ENCODE measurements around the gene CD3G. TPM values are rescaled to one million over a fixed set of nuclear protein-coding genes. Genes with fewer than 3 reads are reported as not detected.
A peak's percentile ranks its signal among the peaks of the same experiment; 100 is the strongest.
"Not testable (repeated sequence)": the region's sequence is repeated elsewhere in the genome, so short reads cannot be mapped to it uniquely, and the experiment has no call there.

CD3G gene

DNA sequence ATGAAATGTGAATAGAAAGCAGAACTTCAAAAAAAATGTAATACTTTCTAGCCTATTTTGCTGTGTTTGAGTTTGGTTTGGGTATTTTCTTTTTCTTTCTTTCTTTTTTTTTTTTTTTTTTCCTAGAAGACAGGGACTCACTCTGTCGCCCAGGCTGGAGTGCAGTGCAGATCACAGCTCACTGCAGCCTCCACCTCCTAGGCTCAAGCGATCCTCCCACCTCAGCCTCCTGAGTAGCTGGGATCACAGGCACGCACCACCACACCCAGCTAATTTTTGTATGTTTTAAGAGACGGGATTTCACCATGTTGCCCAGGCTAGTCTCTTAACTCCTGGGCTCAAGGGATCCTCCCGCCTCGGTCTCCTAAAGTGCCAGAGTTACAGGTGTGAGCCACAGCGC lies 58.5 kb downstream of the CD3G start:
- not testable (repeated sequence) for H3K23ac ChIP-seq (ENCODE audit: low read depth, low read length, poor library complexity); H3K14ac ChIP-seq (ENCODE audit: low read length); DNase-seq (ENCODE audit: low spot score); H3K4me2 ChIP-seq (ENCODE audit: insufficient read depth, low read length, poor library complexity, severe bottlenecking); H4K91ac ChIP-seq (ENCODE audit: low read depth, low read length, poor library complexity); H2AK5ac ChIP-seq (ENCODE audit: low read depth, low read length); H2BK15ac ChIP-seq (ENCODE audit: low read length); H3K9me3 ChIP-seq (replicated peaks in 1 of 2; ENCODE audit: control insufficient read depth in 2 of 2, insufficient read depth in 1 of 2, low read depth in 1 of 2, low read length in 2 of 2); H3K27ac ChIP-seq (replicated peaks; ENCODE audit: low read length); H3K9ac ChIP-seq (ENCODE audit: low read depth, low read length, poor library complexity); H3K4me1 ChIP-seq (ENCODE audit: control insufficient read depth in 2 of 2, insufficient read depth in 1 of 2, low read depth in 1 of 2, low read length in 2 of 2); H2BK5ac ChIP-seq (ENCODE audit: low read length); H3K79me1 ChIP-seq (ENCODE audit: low read depth, low read length); H2BK12ac ChIP-seq (ENCODE audit: low read length); H3K27me3 ChIP-seq (ENCODE audit: control insufficient read depth in 3 of 3, insufficient read depth in 3 of 3, low read depth in 1 of 3, low read length in 3 of 3); H2BK120ac ChIP-seq (ENCODE audit: low read depth, low read length); H4K8ac ChIP-seq (ENCODE audit: low read depth, low read length); H2AFZ ChIP-seq (ENCODE audit: low read length); H3K4ac ChIP-seq (ENCODE audit: low read length); H3K18ac ChIP-seq (ENCODE audit: low read length)
- no CpG with 5 or more reads among the region's 7 CpGs for WGBS, 2 donors (ENCODE audit: extremely low coverage in 2 of 2, insufficient read length in 2 of 2, insufficient replicate concordance in 1 of 2)
- H3K36me3 ChIP-seq (replicated peaks in 1 of 2; ENCODE audit: control insufficient read depth in 2 of 2, insufficient read depth in 2 of 2, low read length in 2 of 2): peaks cover under 1 to 58% of the 10 kb centered on the region in 2 donors
- peak overlapping the region in 1 of 2 donors; percentile 71 for H3K4me3 ChIP-seq (ENCODE audit: low read length in 2 of 2)

Small RNAs within 50 kb of the gene (small RNA-seq; reads per million reads assigned to genes)
- not detected for gene AP001582.1 (ENCODE audit: insufficient read depth)

All from neuronal stem cell (in vitro differentiated cells).